Neutrophil (primary cell): ENCODE results near the gene MACF1.

Experiments
- H3K27ac ChIP-seq: fragments of 200-600 bp; sonication (generic); 2 replicates; pipeline ENCODE4 v1.5.1; 2016; ENCODE audit warnings: mild to moderate bottlenecking, moderate library complexity
- H3K27me3 ChIP-seq: fragments of 200-600 bp; sonication (generic); 2 replicates; pipeline ENCODE4 v1.6.0; 2016; ENCODE audit warnings: mild to moderate bottlenecking
- H3K36me3 ChIP-seq: fragments of 200-600 bp; sonication (generic); 2 replicates; pipeline ENCODE4 v1.5.1; 2017
- H3K4me1 ChIP-seq, 2 experiments: fragments of 200-600 bp in 1 of 2; sonication (generic) in 1 of 2; 1 replicate in 1 of 2; 2 replicates in 1 of 2; pipeline versions ENCODE4 v1.5.1 to v1.6.1; 2013 to 2016; ENCODE audit warnings: low read depth in 1 of 2, low read length in 1 of 2, mild to moderate bottlenecking in 1 of 2, moderate library complexity in 1 of 2; ENCODE audit not compliant: control insufficient read depth in 1 of 2, insufficient read depth in 1 of 2
- H3K4me3 ChIP-seq, 2 experiments: fragments of 200-600 bp in 1 of 2; sonication (generic) in 1 of 2; 1 replicate in 1 of 2; 2 replicates in 1 of 2; pipeline ENCODE4 v1.5.1; 2013 to 2016; ENCODE audit warnings: low read depth in 1 of 2, low read length in 1 of 2, mild to moderate bottlenecking in 1 of 2, moderate library complexity in 1 of 2
- H3K9me3 ChIP-seq: fragments of 200-600 bp; sonication (generic); 2 replicates; pipeline ENCODE4 v1.5.1; 2016
- CTCF ChIP-seq: fragments of 200-600 bp; sonication (generic); IDR thresholded peaks from 2 replicates; pipeline ENCODE4 v1.5.1; 2016; ENCODE audit warnings: antibody characterized with exemption

Gene MACF1

DNA sequence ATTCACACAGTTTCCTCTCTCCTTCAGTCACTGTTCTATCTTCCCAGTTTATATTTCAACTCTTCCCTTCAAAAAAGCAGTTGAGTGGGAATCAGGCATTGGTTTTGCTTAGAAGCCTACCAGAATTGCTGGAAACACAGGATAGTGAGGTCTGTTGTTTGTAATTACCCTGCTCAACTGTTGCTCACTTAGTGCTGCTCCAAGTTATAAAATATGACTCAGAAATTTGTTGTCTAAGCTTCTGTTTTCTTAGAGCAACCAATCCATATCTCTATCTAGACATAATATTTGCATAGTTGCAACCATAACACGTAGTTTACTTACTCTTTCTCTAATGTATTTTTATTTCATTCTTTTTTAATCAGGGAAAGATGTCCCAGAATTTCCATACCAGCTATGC is 87.9 kb downstream of the MACF1 start:
- H3K27ac ChIP-seq = no peak overlapping the region
- TF ChIP-seq CTCF = no peak
- H3K4me1 ChIP-seq = no peaks in the 10 kb centered on the region
- no peak overlapping the region for H3K4me3 ChIP-seq
- H3K27me3 ChIP-seq = no peaks in the 10 kb centered on the region
- peaks cover 75% of the 10 kb centered on the region for H3K36me3 ChIP-seq
- no peaks in the 10 kb centered on the region for H3K9me3 ChIP-seq

DNA sequence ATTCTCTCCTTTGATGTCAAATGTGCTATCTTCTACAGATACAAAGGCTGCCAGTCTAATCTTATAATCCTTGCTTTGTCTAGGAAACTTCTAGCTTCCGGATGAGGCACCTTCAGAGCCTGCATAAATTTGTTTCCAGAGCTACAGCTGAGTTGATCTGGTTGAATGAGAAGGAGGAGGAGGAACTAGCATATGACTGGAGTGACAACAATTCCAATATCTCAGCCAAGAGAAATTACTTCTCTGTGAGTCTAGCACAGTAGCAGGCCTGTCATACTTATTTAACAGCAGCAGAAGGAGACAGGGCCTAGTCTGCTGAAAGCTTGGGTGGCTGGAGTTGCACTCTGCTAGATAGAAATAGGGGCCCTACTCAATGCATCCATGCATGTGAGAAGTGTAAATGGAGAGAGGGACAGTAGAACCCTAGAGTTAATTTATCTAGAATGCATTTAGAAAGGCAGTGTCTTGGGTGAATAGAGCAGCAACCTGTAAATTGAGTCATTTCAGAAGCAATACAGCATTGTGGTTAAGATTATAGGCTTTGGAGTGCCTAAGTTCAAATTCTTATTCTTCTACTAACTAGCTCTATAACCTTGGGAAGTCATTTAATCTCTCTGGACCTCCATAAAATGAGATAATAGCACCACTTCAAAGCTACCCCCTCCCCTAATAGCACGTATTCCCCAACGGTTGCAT is 89.0 kb downstream of the MACF1 start:
- no peaks in the 10 kb centered on the region for H3K4me1 ChIP-seq
- H3K27me3 ChIP-seq = no peaks in the 10 kb centered on the region
- H3K4me3 ChIP-seq = no peak overlapping the region
- TF ChIP-seq CTCF = no peak
- H3K27ac ChIP-seq = no peak overlapping the region
- no peaks in the 10 kb centered on the region for H3K9me3 ChIP-seq
- peaks cover 76% of the 10 kb centered on the region for H3K36me3 ChIP-seq

GRCh38 chr1:39294531-39294930 is 90.0 kb downstream of the MACF1 start:
- H3K4me1 ChIP-seq = no peaks in the 10 kb centered on the region
- no peaks in the 10 kb centered on the region for H3K9me3 ChIP-seq
- TF ChIP-seq CTCF = no peak
- H3K36me3 ChIP-seq = peaks cover 84% of the 10 kb centered on the region
- H3K27ac ChIP-seq = no peak overlapping the region
- no peaks in the 10 kb centered on the region for H3K27me3 ChIP-seq
- H3K4me3 ChIP-seq = no peak overlapping the region

DNA sequence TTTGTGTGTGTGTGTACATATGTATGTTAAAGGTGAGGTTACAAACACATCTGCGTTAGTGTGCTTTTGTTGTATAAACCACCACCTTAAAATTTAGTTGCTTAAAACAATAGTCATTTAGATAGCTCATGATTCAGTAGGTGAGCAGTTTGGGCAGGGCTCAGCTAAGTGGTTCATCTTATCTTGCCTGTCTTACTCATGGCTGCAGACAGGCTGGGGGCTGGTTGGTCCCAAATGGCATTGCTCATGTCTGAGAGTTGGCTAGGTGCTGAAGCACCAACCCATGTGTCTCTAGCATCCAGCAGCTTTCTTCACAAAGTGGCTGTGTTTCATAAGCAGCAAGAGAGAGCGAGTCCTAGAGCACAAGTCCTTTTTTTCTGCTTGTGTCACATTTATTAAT is 91.4 kb downstream of the MACF1 start:
- H3K36me3 ChIP-seq = peaks cover 91% of the 10 kb centered on the region
- no peaks in the 10 kb centered on the region for H3K4me1 ChIP-seq
- no peak overlapping the region for H3K4me3 ChIP-seq
- no peak for TF ChIP-seq CTCF
- H3K27me3 ChIP-seq = no peaks in the 10 kb centered on the region
- H3K27ac ChIP-seq = no peak overlapping the region
- no peaks in the 10 kb centered on the region for H3K9me3 ChIP-seq

GRCh38 chr1:39297551-39297950 is 93.1 kb downstream of the MACF1 start:
- TF ChIP-seq CTCF = no peak
- H3K27ac ChIP-seq = no peak overlapping the region
- H3K9me3 ChIP-seq = no peaks in the 10 kb centered on the region
- no peak overlapping the region for H3K4me3 ChIP-seq
- H3K36me3 ChIP-seq = peaks cover 95% of the 10 kb centered on the region
- no peaks in the 10 kb centered on the region for H3K27me3 ChIP-seq
- H3K4me1 ChIP-seq = no peaks in the 10 kb centered on the region
